MM.1S (cell line): ENCODE data around the gene CHMP1A.

ENCODE experiments used
- CTCF ChIP-seq: fragments of 300-600 bp; sonication (generic); IDR thresholded peaks from 2 replicates; pipeline ENCODE4 v1.5.1; 2016; ENCODE audit warnings: antibody characterized with exemption, low read length, mixed read lengths
- EZH2 ChIP-seq: fragments of 300-600 bp; sonication (generic); optimal IDR thresholded peaks from 2 replicates; pipeline ENCODE3; 2017; ENCODE audit warnings: low read depth, mild to moderate bottlenecking, antibody characterized with exemption, low read length, mixed read lengths

GRCh38 chr16:89615176-89615575, 42.3 kb downstream of the CHMP1A start:
- TF ChIP-seq CTCF: no peak
- TF ChIP-seq EZH2: no peak
